ENCODE measurements around the gene AP2M1.

The AP2M1 gene

GRCh38 chr3:184181596-184181995 is 6.9 kb downstream of the AP2M1 start:
- Histone ChIP-seq H3K27ac (no peak overlapping the region), H3K4me3 (ENCODE audit: low read depth in 1 of 2, low read length in 1 of 2) (no peak overlapping the region), H3K9me3 (no peaks in the 10 kb centered on the region), H3K4me1 (ENCODE audit: control insufficient read depth in 1 of 2, insufficient read depth in 1 of 2, low read depth in 1 of 2, low read length in 1 of 2) (peaks cover 17 to 19% of the 10 kb centered on the region in 2 experiments), H3K36me3 (peaks cover 80% of the 10 kb centered on the region), H3K27me3 (no peaks in the 10 kb centered on the region)
- TF ChIP-seq CTCF (IDR thresholded peaks at IDR 0.05) = no peak

- Histone ChIP-seq H3K27me3 (no peaks in the 10 kb centered on the region), H3K36me3 (peaks cover 75% of the 10 kb centered on the region), H3K9me3 (no peaks in the 10 kb centered on the region), H3K4me1 (ENCODE audit: control insufficient read depth in 1 of 2, insufficient read depth in 1 of 2, low read depth in 1 of 2, low read length in 1 of 2) (peaks cover 24% of the 10 kb centered on the region in 2 experiments), H3K27ac (no peak overlapping the region), H3K4me3 (ENCODE audit: low read depth in 1 of 2, low read length in 1 of 2) (no peak overlapping the region)
- TF ChIP-seq CTCF (IDR thresholded peaks at IDR 0.05) = no peak
These were observed 9.0 kb downstream of the AP2M1 start for GRCh38 chr3:184183679-184184078.

DNA sequence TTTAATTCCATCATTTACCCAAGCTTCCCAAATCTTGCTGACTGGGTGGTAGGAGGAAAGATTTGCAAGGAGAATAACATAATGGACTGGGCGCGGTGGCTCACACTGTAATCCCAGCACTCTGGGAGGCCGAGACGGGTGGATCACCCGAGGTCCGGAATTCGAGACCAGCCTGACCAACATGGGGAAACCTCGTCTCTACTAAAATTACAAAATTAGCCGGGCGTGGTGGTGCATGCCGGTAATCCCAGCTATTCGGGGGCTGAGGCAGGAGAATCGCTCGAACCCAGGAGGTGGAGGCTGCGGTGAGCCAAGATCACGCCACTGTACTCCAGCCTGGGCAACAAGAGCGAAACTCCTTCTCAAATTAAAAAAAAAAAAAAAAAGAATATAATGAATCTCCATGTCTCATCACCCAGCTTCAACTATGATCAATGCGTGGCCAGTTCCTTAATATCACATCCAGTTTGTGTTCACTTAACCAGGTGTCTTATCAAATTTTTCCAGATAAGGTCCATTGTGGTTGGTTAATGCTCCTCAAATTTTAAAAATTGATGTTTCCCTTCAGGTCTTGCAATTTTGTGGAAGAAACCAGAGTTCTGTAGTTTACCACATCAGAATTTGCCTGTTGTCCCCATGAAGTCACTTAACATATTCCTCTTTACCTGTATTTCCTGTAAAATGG is 10.0 kb downstream of the AP2M1 start:
- H3K36me3 ChIP-seq = peaks cover 75% of the 10 kb centered on the region
- H3K9me3 ChIP-seq = no peaks in the 10 kb centered on the region
- no peaks in the 10 kb centered on the region for H3K27me3 ChIP-seq
- H3K27ac ChIP-seq = no peak overlapping the region
- H3K4me3 ChIP-seq (ENCODE audit: low read depth in 1 of 2, low read length in 1 of 2) = no peak overlapping the region
- peaks cover 24% of the 10 kb centered on the region in 2 experiments for H3K4me1 ChIP-seq (ENCODE audit: control insufficient read depth in 1 of 2, insufficient read depth in 1 of 2, low read depth in 1 of 2, low read length in 1 of 2)
- no peak for TF ChIP-seq CTCF (IDR thresholded peaks at IDR 0.05)

- Histone ChIP-seq H3K9me3 (no peaks in the 10 kb centered on the region), H3K27ac (peak overlapping the region; percentile 87), H3K27me3 (no peaks in the 10 kb centered on the region), H3K36me3 (peaks cover 75% of the 10 kb centered on the region), H3K4me1 (ENCODE audit: control insufficient read depth in 1 of 2, insufficient read depth in 1 of 2, low read depth in 1 of 2, low read length in 1 of 2) (peaks cover 24% of the 10 kb centered on the region in 2 experiments), H3K4me3 (ENCODE audit: low read depth in 1 of 2, low read length in 1 of 2) (peak overlapping the region; percentile 84 to 94)
- peak; percentile 35 for TF ChIP-seq CTCF (IDR thresholded peaks at IDR 0.05)
These were observed 11.0 kb downstream of the AP2M1 start for GRCh38 chr3:184185461-184186183.

DNA sequence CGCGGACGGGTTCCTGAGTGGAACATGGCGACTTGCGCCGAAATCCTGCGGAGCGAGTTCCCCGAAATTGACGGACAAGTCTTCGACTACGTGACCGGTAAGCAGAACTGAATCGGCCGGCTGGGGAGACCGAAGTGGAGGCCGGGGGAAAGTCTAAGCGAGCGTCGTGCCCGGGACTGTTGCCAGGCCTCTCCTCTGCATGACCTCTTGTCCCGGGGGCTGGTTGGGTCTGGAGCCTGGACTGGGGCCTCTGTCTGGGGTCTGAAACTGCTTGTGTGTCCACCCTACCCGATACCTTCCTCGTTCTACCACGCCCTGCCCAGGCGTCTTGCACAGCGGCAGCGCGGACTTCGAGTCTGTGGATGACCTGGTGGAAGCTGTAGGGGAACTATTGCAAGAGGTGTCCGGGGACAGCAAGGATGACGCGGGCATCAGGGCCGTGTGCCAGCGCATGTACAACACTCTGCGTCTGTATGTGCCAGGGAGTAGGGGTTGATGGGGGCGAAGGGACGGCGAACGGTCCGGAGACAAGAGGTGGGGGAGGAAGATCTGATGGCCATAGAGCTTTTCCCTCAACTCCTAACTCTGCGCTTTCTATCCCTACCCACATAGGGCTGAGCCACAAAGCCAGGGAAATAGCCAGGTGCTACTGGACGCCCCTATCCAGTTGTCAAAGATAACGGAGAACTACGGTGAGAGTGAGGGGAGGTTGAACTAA is 11.7 kb downstream of the AP2M1 start, which contains the start of gene ABCF3:
TSS of gene ABCF3 (plus strand) at position 16 of the 718 bp plus-strand sequence. CDS start at position 25, 9 bp downstream.
- Histone ChIP-seq H3K36me3 (peaks cover 75% of the 10 kb centered on the region), H3K27me3 (no peaks in the 10 kb centered on the region), H3K27ac (peak within 1 kb of the TSS; percentile 87), H3K9me3 (no peaks in the 10 kb centered on the region), H3K4me3 (ENCODE audit: low read depth in 1 of 2, low read length in 1 of 2) (peak within 1 kb of the TSS; percentile 84 to 94), H3K4me1 (ENCODE audit: control insufficient read depth in 1 of 2, insufficient read depth in 1 of 2, low read depth in 1 of 2, low read length in 1 of 2) (peaks cover 24% of the 10 kb centered on the region in 2 experiments)
- no peak for TF ChIP-seq CTCF (IDR thresholded peaks at IDR 0.05)

Measured in neutrophil (primary cell).